ENCODE results near the gene ADAMTS2. TPM values are rescaled to one million over a fixed set of nuclear protein-coding genes. Genes with fewer than 3 reads are reported as not detected.

The ADAMTS2 gene
- total and polyA plus RNA-seq, 10 donors, result 4.0 to 101 (median 47.5) TPM

GRCh38 chr5:179371681-179372680, 26.7 kb upstream of the ADAMTS2 start:
- no peaks in the 10 kb centered on the region for H3K9me3 ChIP-seq
- H3K36me3 ChIP-seq, result no peaks in the 10 kb centered on the region
- H3K27ac ChIP-seq, result no peak overlapping the region
- peak; percentile 67 for DNase-seq
- H3K4me3 ChIP-seq, result no peak overlapping the region
- H3K27me3 ChIP-seq (replicated peaks in 1 of 7), result peaks cover 0 to 10% (median 0%) of the 10 kb centered on the region in 7 donors
- no peak for TF ChIP-seq POLR2AphosphoS5 (IDR thresholded peaks at IDR 0.05)
- TF ChIP-seq POLR2A (IDR thresholded peaks at IDR 0.05), result no peak
- no peak for TF ChIP-seq CTCF (IDR thresholded peaks at IDR 0.05 in 8 of 11, conservative IDR thresholded peaks at IDR 0.05 in 3 of 11)
- intact Hi-C loops (cut with DNase I; ENCODE audit: low total_unique reads), result no loop called here
- H3K4me1 ChIP-seq, result no peaks in the 10 kb centered on the region
- WGBS, 5 donors, result 83 to 96% (median 91%) methylated on average over 14 of the region's 14 CpGs

- TF ChIP-seq POLR2A (IDR thresholded peaks at IDR 0.05), result no peak
- TF ChIP-seq POLR2AphosphoS5 (IDR thresholded peaks at IDR 0.05), result no peak
- no peak for TF ChIP-seq CTCF (IDR thresholded peaks at IDR 0.05 in 8 of 11, conservative IDR thresholded peaks at IDR 0.05 in 3 of 11)
- intact Hi-C loops (cut with DNase I; ENCODE audit: low total_unique reads), result no loop called here
- H3K4me1 ChIP-seq, result no peaks in the 10 kb centered on the region
- peaks cover 0 to 14% (median 0%) of the 10 kb centered on the region in 7 donors for H3K27me3 ChIP-seq (replicated peaks in 1 of 7)
- 78 to 89% (median 83%) methylated on average over 5 of the region's 5 CpGs for WGBS, 5 donors
- no peaks in the 10 kb centered on the region for H3K9me3 ChIP-seq
- DNase-seq, result no peak
- no peaks in the 10 kb centered on the region for H3K36me3 ChIP-seq
- H3K27ac ChIP-seq, result no peak overlapping the region
- H3K4me3 ChIP-seq, result no peak overlapping the region
Observed at GRCh38 chr5:179371121-179371510, 25.9 kb upstream of the ADAMTS2 start.

GRCh38 chr5:179370490-179371120, 25.3 kb upstream of the ADAMTS2 start:
- Histone ChIP-seq H3K36me3 (no peaks in the 10 kb centered on the region), H3K27ac (no peak overlapping the region), H3K9me3 (no peaks in the 10 kb centered on the region), H3K4me3 (no peak overlapping the region), H3K27me3 (replicated peaks in 1 of 7) (peaks cover 0 to 14% (median 0%) of the 10 kb centered on the region in 7 donors), H3K4me1 (no peaks in the 10 kb centered on the region)
- 83 to 88% (median 85%) methylated on average over 16 to 24 of the region's 24 CpGs for whole genome bisulfite sequencing, 5 donors
- intact Hi-C loops (cut with DNase I; ENCODE audit: low total_unique reads), result no loop called here
- DNase-seq, result peak; percentile 63
- no peak for TF ChIP-seq POLR2A (IDR thresholded peaks at IDR 0.05)
- no peak for TF ChIP-seq CTCF (IDR thresholded peaks at IDR 0.05 in 8 of 11, conservative IDR thresholded peaks at IDR 0.05 in 3 of 11)
- no peak for TF ChIP-seq POLR2AphosphoS5 (IDR thresholded peaks at IDR 0.05)

GRCh38 chr5:179369530-179369884, 24.2 kb upstream of the ADAMTS2 start:
- intact Hi-C loops (cut with DNase I; ENCODE audit: low total_unique reads), result no loop called here
- no peak overlapping the region for H3K27ac ChIP-seq
- H3K27me3 ChIP-seq (replicated peaks in 1 of 7), result peaks cover 0 to 14% (median 0%) of the 10 kb centered on the region in 7 donors
- H3K36me3 ChIP-seq, result no peaks in the 10 kb centered on the region
- WGBS, 5 donors, result 62 to 75% (median 68%) methylated on average over 4 to 6 of the region's 6 CpGs
- TF ChIP-seq CTCF (IDR thresholded peaks at IDR 0.05 in 8 of 11, conservative IDR thresholded peaks at IDR 0.05 in 3 of 11), result no peak
- no peak for TF ChIP-seq POLR2AphosphoS5 (IDR thresholded peaks at IDR 0.05)
- H3K4me1 ChIP-seq, result no peaks in the 10 kb centered on the region
- DNase-seq, result peak; percentile 55
- no peak overlapping the region for H3K4me3 ChIP-seq
- H3K9me3 ChIP-seq, result no peaks in the 10 kb centered on the region
